Activated T-helper 2 cell treated with anti-CD3 and anti-CD28 coated beads, Interferon-gamma antibody, Interleukin-2, Interleukin-4, amounts not matched to agents 10 μg/mL and 5 μg/mL and 100 μg/mL, durations not matched to agents 14 hours and 24 hours and 36 hours (primary cell): ENCODE measurements around the gene TIGD1. TPM values are rescaled to one million over a fixed set of nuclear protein-coding genes. Genes with fewer than 3 reads are reported as not detected.
"Not testable (repeated sequence)": the region's sequence is repeated elsewhere in the genome, so short reads cannot be mapped to it uniquely, and the experiment has no call there.

Experiments used
- DNase-seq: peaks from one replicate; pipeline ENCODE4 v3.0.0; 2021; ENCODE audit warnings: low spot score
- H3K27ac Mint-ChIP-seq: one replicate; pipeline ENCODE4 v1.8.0; 2021; ENCODE audit warnings: mixed read lengths
- H3K27me3 Mint-ChIP-seq: one replicate; pipeline ENCODE4 v1.8.0; 2021; ENCODE audit warnings: low read depth, mixed read lengths
- H3K36me3 Mint-ChIP-seq: one replicate; pipeline ENCODE4 v1.8.0; 2021; ENCODE audit warnings: low read depth, mixed read lengths
- H3K4me1 Mint-ChIP-seq: one replicate; pipeline ENCODE4 v1.8.0; 2021; ENCODE audit warnings: low read depth, mixed read lengths
- H3K4me3 Mint-ChIP-seq: one replicate; pipeline ENCODE4 v1.8.0; 2021; ENCODE audit warnings: low read depth, mild to moderate bottlenecking, moderate library complexity, mixed read lengths
- H3K9me3 Mint-ChIP-seq: one replicate; pipeline ENCODE4 v1.8.0; 2021; ENCODE audit warnings: mixed read lengths
- intact Hi-C: fragments of 100-400 bp; cut with micrococcal nuclease; formaldehyde crosslinking; loops from one replicate; pipeline ENCODE4 v1.15.1; 2023
- total RNA-seq: library from RNA; stranded (reverse); gene quantifications from 2 replicates; pipeline ENCODE4 v1.2.3, GENCODE V29; 2022

Gene TIGD1
- total RNA-seq, 1 donor from 2014 or later = 9.1 TPM

DNA sequence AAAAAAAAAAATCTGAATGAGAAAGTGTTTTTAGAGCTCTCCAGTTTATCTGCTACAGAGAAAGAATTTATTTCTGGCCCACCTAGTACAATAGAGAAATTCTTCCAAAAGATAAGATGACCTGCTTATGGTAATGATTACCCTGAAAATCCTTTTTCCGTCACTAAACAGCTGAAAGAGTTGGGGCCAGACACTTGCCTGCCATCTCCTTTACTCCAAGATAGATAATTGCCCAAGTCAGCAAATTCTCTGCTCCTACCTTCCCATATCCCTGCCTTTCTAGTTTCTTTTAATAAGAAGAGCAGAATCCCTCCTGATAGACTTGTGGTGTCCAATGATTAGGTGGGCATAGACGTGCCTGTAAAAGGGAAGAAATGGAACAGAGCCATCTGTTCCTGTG, 28.3 kb upstream of the TIGD1 start:
- intact Hi-C loops = no loop called here
- Mint-ChIP-seq H3K27me3 (no peaks in the 10 kb centered on the region), H3K27ac (no peak overlapping the region), H3K4me1 (peaks cover 9% of the 10 kb centered on the region), H3K4me3 (no peak overlapping the region), H3K36me3 (peaks cover 33% of the 10 kb centered on the region), H3K9me3 (no peaks in the 10 kb centered on the region)
- no peak for DNase-seq

- no peak overlapping the region for H3K4me3 Mint-ChIP-seq
- H3K9me3 Mint-ChIP-seq = no peaks in the 10 kb centered on the region
- no peak overlapping the region for H3K27ac Mint-ChIP-seq
- intact Hi-C loops = no loop called here
- no peak for DNase-seq
- H3K36me3 Mint-ChIP-seq = peaks cover 33% of the 10 kb centered on the region
- no peaks in the 10 kb centered on the region for H3K27me3 Mint-ChIP-seq
- peaks cover 9% of the 10 kb centered on the region for H3K4me1 Mint-ChIP-seq
These were observed 27.5 kb upstream of the TIGD1 start for GRCh38 chr2:232577841-232578240.

- Mint-ChIP-seq H3K4me1 (peaks cover 9% of the 10 kb centered on the region), H3K27ac (no peak overlapping the region), H3K36me3 (peaks cover 33% of the 10 kb centered on the region), H3K4me3 (no peak overlapping the region), H3K9me3 (no peaks in the 10 kb centered on the region), H3K27me3 (no peaks in the 10 kb centered on the region)
- intact Hi-C loops = no loop called here
- no peak for DNase-seq
These were observed 26.6 kb upstream of the TIGD1 start for GRCh38 chr2:232576995-232577394.

DNA sequence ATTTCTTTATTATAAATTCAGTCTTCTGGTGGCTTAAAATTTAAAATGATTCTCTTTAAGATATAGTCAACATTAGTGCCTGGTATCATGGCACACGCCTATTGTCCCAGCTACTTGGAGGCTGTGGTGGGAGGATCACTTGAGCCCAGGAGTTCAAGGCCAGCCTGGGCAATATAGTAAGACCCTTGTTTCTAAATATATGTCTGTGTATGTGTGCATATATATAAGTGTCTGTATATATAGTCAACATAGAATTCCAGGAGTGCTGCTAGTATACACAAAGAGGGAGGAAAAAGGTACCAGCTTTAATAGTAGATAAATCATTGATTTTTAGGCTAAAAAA, 25.0 kb upstream of the TIGD1 start:
- H3K27ac Mint-ChIP-seq = no peak overlapping the region
- peaks cover 28% of the 10 kb centered on the region for H3K36me3 Mint-ChIP-seq
- H3K9me3 Mint-ChIP-seq = no peaks in the 10 kb centered on the region
- H3K4me3 Mint-ChIP-seq = no peak overlapping the region
- H3K4me1 Mint-ChIP-seq = peaks cover 7% of the 10 kb centered on the region
- no peak for DNase-seq
- no peaks in the 10 kb centered on the region for H3K27me3 Mint-ChIP-seq
- intact Hi-C loops = no loop called here

GRCh38 chr2:232574674-232575403, 24.5 kb upstream of the TIGD1 start:
- no peaks in the 10 kb centered on the region for H3K27me3 Mint-ChIP-seq
- intact Hi-C loops = no loop called here
- H3K9me3 Mint-ChIP-seq = no peaks in the 10 kb centered on the region
- peaks cover 32% of the 10 kb centered on the region for H3K36me3 Mint-ChIP-seq
- no peak overlapping the region for H3K27ac Mint-ChIP-seq
- no peak for DNase-seq
- no peak overlapping the region for H3K4me3 Mint-ChIP-seq
- H3K4me1 Mint-ChIP-seq = peaks cover 2% of the 10 kb centered on the region

GRCh38 chr2:232573771-232574435, 23.5 kb upstream of the TIGD1 start:
- no peak overlapping the region for H3K27ac Mint-ChIP-seq
- intact Hi-C loops = no loop called here

DNA sequence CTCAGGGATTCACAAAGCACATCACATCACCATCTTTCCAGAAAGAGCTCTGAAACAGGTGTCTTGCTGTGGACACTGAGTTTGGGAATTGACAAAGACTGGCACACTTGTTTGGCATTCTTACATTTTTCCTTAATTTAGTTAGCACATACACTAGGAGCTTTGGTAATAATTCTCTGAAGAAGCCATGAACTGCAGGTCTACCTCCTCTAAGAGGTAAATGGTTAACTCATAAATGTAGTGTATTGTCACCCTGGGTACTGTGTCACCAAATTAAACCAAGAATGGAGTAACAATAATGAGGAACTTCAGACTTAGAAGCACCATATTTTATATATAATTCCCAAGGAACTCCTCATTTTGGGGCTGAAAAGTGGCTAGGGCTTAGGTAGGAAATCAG, 22.7 kb upstream of the TIGD1 start:
- no peak overlapping the region for H3K27ac Mint-ChIP-seq
- H3K27me3 Mint-ChIP-seq = no peaks in the 10 kb centered on the region

More at GRCh38 chr2:232573771-232574435, 23.5 kb upstream of the TIGD1 start:
- Mint-ChIP-seq H3K4me3 (no peak overlapping the region), H3K9me3 (no peaks in the 10 kb centered on the region), H3K27me3 (no peaks in the 10 kb centered on the region), H3K36me3 (peaks cover 39% of the 10 kb centered on the region), H3K4me1 (no peaks in the 10 kb centered on the region)
- DNase-seq = no peak

GRCh38 chr2:232571026-232571474, 20.7 kb upstream of the TIGD1 start:
- Mint-ChIP-seq H3K4me1 (peaks cover 2% of the 10 kb centered on the region), H3K9me3 (no peaks in the 10 kb centered on the region), H3K27ac (no peak overlapping the region), H3K4me3 (no peak overlapping the region), H3K36me3 (peaks cover 60% of the 10 kb centered on the region), H3K27me3 (no peaks in the 10 kb centered on the region)
- no peak for DNase-seq
- intact Hi-C loops = no loop called here

More for the DNA sequence above, 22.7 kb upstream of the TIGD1 start:
- no peak for DNase-seq
- Mint-ChIP-seq H3K4me3 (no peak overlapping the region), H3K9me3 (no peaks in the 10 kb centered on the region), H3K36me3 (peaks cover 44% of the 10 kb centered on the region), H3K4me1 (peaks cover under 1% of the 10 kb centered on the region)
- intact Hi-C loops = no loop called here

DNA sequence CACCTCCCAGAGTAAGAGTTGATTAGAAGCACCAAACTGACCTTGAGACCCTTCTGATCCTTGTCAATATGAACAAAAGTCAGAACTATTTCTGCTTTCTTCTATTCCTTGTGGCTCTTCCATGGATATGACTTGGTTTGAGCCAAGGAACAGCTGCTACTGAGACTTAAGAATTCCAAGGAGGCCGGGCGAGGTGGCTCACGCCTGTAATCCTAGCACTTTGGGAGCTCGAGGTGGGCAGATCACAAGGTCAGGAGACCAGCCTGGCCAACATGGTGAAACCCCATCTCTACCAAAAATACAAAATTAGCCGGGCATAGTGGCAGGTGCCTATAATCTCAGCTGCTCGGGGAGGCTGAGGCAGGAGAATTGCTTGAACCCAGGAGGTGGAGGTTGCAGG, 20.1 kb upstream of the TIGD1 start:
- H3K9me3 Mint-ChIP-seq, intact Hi-C loops: not testable (repeated sequence)
- H3K36me3 Mint-ChIP-seq = peaks cover 65% of the 10 kb centered on the region

GRCh38 chr2:232569541-232569940, 19.2 kb upstream of the TIGD1 start:
- peaks cover 2% of the 10 kb centered on the region for H3K4me1 Mint-ChIP-seq
- peaks cover 68% of the 10 kb centered on the region for H3K36me3 Mint-ChIP-seq
- H3K27me3 Mint-ChIP-seq = no peaks in the 10 kb centered on the region
- no peak overlapping the region for H3K27ac Mint-ChIP-seq
- no peak for DNase-seq
- H3K4me3 Mint-ChIP-seq = no peak overlapping the region
- intact Hi-C loops = no loop called here
- H3K9me3 Mint-ChIP-seq = no peaks in the 10 kb centered on the region

More for the DNA sequence above, 20.1 kb upstream of the TIGD1 start:
- H3K27me3 Mint-ChIP-seq, DNase-seq, H3K4me3 Mint-ChIP-seq, H3K27ac Mint-ChIP-seq, H3K4me1 Mint-ChIP-seq: not testable (repeated sequence)

GRCh38 chr2:232568161-232568560, 17.8 kb upstream of the TIGD1 start:
- H3K36me3 Mint-ChIP-seq = peaks cover 74% of the 10 kb centered on the region
- no peak for DNase-seq

GRCh38 chr2:232567721-232568120, 17.4 kb upstream of the TIGD1 start:
- H3K27ac Mint-ChIP-seq = no peak overlapping the region
- peaks cover 78% of the 10 kb centered on the region for H3K36me3 Mint-ChIP-seq
- no peak overlapping the region for H3K4me3 Mint-ChIP-seq
- H3K4me1 Mint-ChIP-seq = peaks cover 13% of the 10 kb centered on the region
- intact Hi-C loops = no loop called here
- no peaks in the 10 kb centered on the region for H3K27me3 Mint-ChIP-seq
- no peak for DNase-seq
- H3K9me3 Mint-ChIP-seq = no peaks in the 10 kb centered on the region

More at GRCh38 chr2:232568161-232568560, 17.8 kb upstream of the TIGD1 start:
- Mint-ChIP-seq H3K4me3 (no peak overlapping the region), H3K27me3 (no peaks in the 10 kb centered on the region), H3K4me1 (peaks cover 8% of the 10 kb centered on the region), H3K27ac (no peak overlapping the region), H3K9me3 (no peaks in the 10 kb centered on the region)
- intact Hi-C loops = no loop called here

GRCh38 chr2:232563580-232563979, 13.2 kb upstream of the TIGD1 start:
- Mint-ChIP-seq H3K27ac (no peak overlapping the region), H3K36me3 (peaks cover 88% of the 10 kb centered on the region), H3K4me3 (no peak overlapping the region), H3K4me1 (peaks cover 14% of the 10 kb centered on the region), H3K27me3 (no peaks in the 10 kb centered on the region), H3K9me3 (no peaks in the 10 kb centered on the region)
- DNase-seq = no peak
- intact Hi-C loops = no loop called here
